CD14-positive monocyte (primary cell): ENCODE measurements around the gene TMC6. TPM values are rescaled to one million over a fixed set of nuclear protein-coding genes. Genes with fewer than 3 reads are reported as not detected.
A peak's percentile ranks its signal among the peaks of the same experiment; 100 is the strongest.

Experiments used
- DNase-seq, 3 donors: peaks; one replicate each; pipeline ENCODE4 v3.0.0-alpha.2; 2011 to 2022
- H2AFZ ChIP-seq: 2 replicates; pipeline ENCODE4 v1.6.0; 2012; ENCODE audit warnings: mild to moderate bottlenecking, low read depth, low read length, inconsistent platforms; ENCODE audit not compliant: insufficient read depth, poor library complexity, severe bottlenecking
- H3K27ac ChIP-seq, 2 donors: 1 replicate in 1 of 2; 2 replicates in 1 of 2; pipeline ENCODE4 v1.5.1; 2012 to 2013; ENCODE audit warnings: low read length in 2 of 2, control low read depth in 1 of 2, inconsistent platforms in 1 of 2, low read depth in 1 of 2, mild to moderate bottlenecking in 1 of 2
- H3K27me3 ChIP-seq, 2 donors: one replicate each; pipeline versions ENCODE4 v1.6.0 to v1.6.1; 2011 to 2013; ENCODE audit warnings: low read length in 2 of 2; ENCODE audit not compliant: control insufficient read depth in 2 of 2, insufficient read depth in 2 of 2
- H3K36me3 ChIP-seq, 2 donors: replicated peaks in 1 of 2; 1 replicate in 1 of 2; 2 replicates in 1 of 2; pipeline versions ENCODE4 v1.5.1 to v1.6.1; 2012 to 2013; ENCODE audit warnings: low read length in 2 of 2, control low read depth in 1 of 2, inconsistent platforms in 1 of 2, mild to moderate bottlenecking in 1 of 2; ENCODE audit not compliant: insufficient read depth in 2 of 2, control insufficient read depth in 1 of 2
- H3K4me1 ChIP-seq, 2 donors: 1 replicate in 1 of 2; 2 replicates in 1 of 2; pipeline versions ENCODE4 v1.5.1 to v1.6.1; 2012 to 2013; ENCODE audit warnings: low read length in 2 of 2, control low read depth in 1 of 2, inconsistent platforms in 1 of 2, mild to moderate bottlenecking in 1 of 2, moderate library complexity in 1 of 2; ENCODE audit not compliant: insufficient read depth in 2 of 2, control insufficient read depth in 1 of 2
- H3K4me2 ChIP-seq: replicated peaks from 2 replicates; pipeline ENCODE3; 2012; ENCODE audit warnings: low read length, moderate library complexity, mild to moderate bottlenecking; ENCODE audit not compliant: poor library complexity, severe bottlenecking; ENCODE audit errors: extremely low read depth
- H3K4me3 ChIP-seq, 3 experiments: fragments of 200-600 bp in 1 of 3; sonication (generic) in 1 of 3; replicated peaks in 1 of 3; 1 replicate in 2 of 3; 2 replicates in 1 of 3; pipeline ENCODE4 v1.5.1; 2011 to 2013; ENCODE audit warnings: low read length in 3 of 3, mild to moderate bottlenecking in 3 of 3, control low read depth in 2 of 3, low read depth in 2 of 3, inconsistent platforms in 1 of 3, moderate library complexity in 1 of 3
- H3K79me2 ChIP-seq: 2 replicates; pipeline ENCODE4 v1.6.0; 2012; ENCODE audit warnings: mild to moderate bottlenecking, control low read depth, inconsistent platforms, low read length, moderate library complexity; ENCODE audit not compliant: insufficient read depth
- H3K9ac ChIP-seq: 2 replicates; pipeline ENCODE4 v1.6.0; 2017; ENCODE audit warnings: low read length, mild to moderate bottlenecking; ENCODE audit not compliant: insufficient read depth, poor library complexity, severe bottlenecking
- H3K9me3 ChIP-seq, 2 donors: replicated peaks in 1 of 2; 1 replicate in 1 of 2; 2 replicates in 1 of 2; pipeline versions ENCODE4 v1.5.1 to v1.6.1; 2012 to 2013; ENCODE audit warnings: low read length in 2 of 2, control low read depth in 1 of 2; ENCODE audit not compliant: control insufficient read depth in 1 of 2, insufficient read depth in 1 of 2
- H4K20me1 ChIP-seq: 2 replicates; pipeline ENCODE4 v1.6.0; 2012; ENCODE audit warnings: mild to moderate bottlenecking, low read length, control low read depth, moderate library complexity; ENCODE audit not compliant: insufficient read depth
- H3K27ac Mint-ChIP-seq, 7 donors: one replicate each; pipeline ENCODE4 v1.8.0; 2020; ENCODE audit warnings: mild to moderate bottlenecking in 7 of 7, mixed read lengths in 7 of 7, moderate library complexity in 6 of 7, inconsistent platforms in 2 of 7
- H3K27me3 Mint-ChIP-seq, 3 donors: one replicate each; pipeline ENCODE4 v1.8.0; 2021 to 2022; ENCODE audit warnings: low read depth in 3 of 3, mild to moderate bottlenecking in 3 of 3, mixed read lengths in 3 of 3, moderate library complexity in 3 of 3, inconsistent platforms in 1 of 3
- H3K36me3 Mint-ChIP-seq, 2 donors: one replicate each; pipeline ENCODE4 v1.8.0; 2020; ENCODE audit warnings: mixed read lengths in 2 of 2, inconsistent platforms in 1 of 2, mild to moderate bottlenecking in 1 of 2
- H3K4me1 Mint-ChIP-seq: one replicate; pipeline ENCODE4 v1.8.0; 2020; ENCODE audit warnings: mild to moderate bottlenecking, mixed read lengths
- H3K4me3 Mint-ChIP-seq, 2 donors: one replicate each; pipeline ENCODE4 v1.8.0; 2020; ENCODE audit warnings: mild to moderate bottlenecking in 2 of 2, mixed read lengths in 2 of 2, moderate library complexity in 1 of 2
- H3K9me3 Mint-ChIP-seq, 7 donors: one replicate each; pipeline ENCODE4 v1.8.0; 2020 to 2022; ENCODE audit warnings: mixed read lengths in 7 of 7, mild to moderate bottlenecking in 6 of 7, moderate library complexity in 6 of 7, inconsistent platforms in 2 of 7
- WGBS: methylation state at CpG from one replicate; pipeline ENCODE4 v1.1.5; 2013; ENCODE audit warnings: missing lambda C conversion rate; ENCODE audit not compliant: insufficient coverage; 5-methylcytosine and 5-hydroxymethylcytosine counted together
- intact Hi-C, 2 donors: fragments of 100-400 bp; cut with micrococcal nuclease; formaldehyde crosslinking; loops; one replicate each; pipeline versions ENCODE4 v1.15.0 to v1.15.1; 2023
- polyA plus RNA-seq, 3 donors: library from polyadenylated mRNA; depleted of rRNA in 1 of 3; unstranded in 2 of 3; stranded (reverse) in 1 of 3; fragments of 300-500 nt in 2 of 3; fragments of >200 nt in 1 of 3; fragmentation: Illumina TruSeq in 2 of 3; gene quantifications; 1 replicate in 2 of 3; 2 replicates in 1 of 3; pipeline ENCODE4 v1.2.3, GENCODE V29; 2012 to 2021
- TF ChIP-seq, protein P1 (sequence below): fragments of 200-600 bp; IDR thresholded peaks from one replicate; pipeline ENCODE4 v1.8.0; 2022; ENCODE audit warnings: antibody characterized with exemption, mild to moderate bottlenecking

TMC6 gene
- polyA plus RNA-seq, 3 donors = 60.1 to 107 (median 79.2) TPM

DNA sequence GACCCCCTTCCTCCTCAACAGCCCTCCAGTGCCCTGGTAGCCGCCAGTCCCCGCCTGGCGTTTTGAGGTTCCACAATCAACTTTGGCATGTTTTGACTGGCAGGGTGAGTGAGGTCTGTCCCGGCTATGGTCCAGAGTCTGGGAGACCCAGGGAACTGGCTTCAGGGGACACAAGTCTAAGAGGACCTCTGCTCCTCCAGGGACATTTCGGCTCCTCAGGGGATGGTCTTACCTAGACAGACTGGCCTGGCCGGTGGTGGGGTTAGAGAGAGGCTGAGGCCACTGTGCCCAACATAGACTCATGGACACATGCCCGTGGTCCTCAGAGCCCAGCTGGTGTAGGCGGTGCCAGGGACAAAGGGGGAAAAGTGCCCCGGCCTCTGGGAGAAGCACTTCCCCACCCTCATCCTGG lies 4.2 kb upstream of the TMC6 start:
- Histone ChIP-seq H3K79me2 (peaks cover 67% of the 10 kb centered on the region), H2AFZ (no peak overlapping the region), H3K4me2 (peak overlapping the region; percentile 100), H3K4me1 (peaks cover 62 to 86% of the 10 kb centered on the region in 2 donors), H3K4me3 (peak overlapping the region in 2 of 3 experiments; percentile 73 to 96), H3K36me3 (peaks cover 36 to 41% of the 10 kb centered on the region in 2 donors), H4K20me1 (peaks cover 58% of the 10 kb centered on the region), H3K9ac (peak overlapping the region; percentile 60), H3K27ac (no peak overlapping the region), H3K27me3 (no peaks in the 10 kb centered on the region), H3K9me3 (no peaks in the 10 kb centered on the region)
- intact Hi-C loops = no loop called here
- Mint-ChIP-seq H3K27me3 (peaks cover 0 to 4% (median 0%) of the 10 kb centered on the region in 3 donors), H3K9me3 (no peaks in the 10 kb centered on the region), H3K27ac (peak overlapping the region in 2 of 7 donors; percentile 57 to 63), H3K4me3 (peak overlapping the region; percentile 75 to 86), H3K36me3 (peaks cover 43 to 49% of the 10 kb centered on the region in 2 donors), H3K4me1 (peaks cover 71% of the 10 kb centered on the region)
- DNase-seq = no peak
- TF ChIP-seq, protein P1, sequence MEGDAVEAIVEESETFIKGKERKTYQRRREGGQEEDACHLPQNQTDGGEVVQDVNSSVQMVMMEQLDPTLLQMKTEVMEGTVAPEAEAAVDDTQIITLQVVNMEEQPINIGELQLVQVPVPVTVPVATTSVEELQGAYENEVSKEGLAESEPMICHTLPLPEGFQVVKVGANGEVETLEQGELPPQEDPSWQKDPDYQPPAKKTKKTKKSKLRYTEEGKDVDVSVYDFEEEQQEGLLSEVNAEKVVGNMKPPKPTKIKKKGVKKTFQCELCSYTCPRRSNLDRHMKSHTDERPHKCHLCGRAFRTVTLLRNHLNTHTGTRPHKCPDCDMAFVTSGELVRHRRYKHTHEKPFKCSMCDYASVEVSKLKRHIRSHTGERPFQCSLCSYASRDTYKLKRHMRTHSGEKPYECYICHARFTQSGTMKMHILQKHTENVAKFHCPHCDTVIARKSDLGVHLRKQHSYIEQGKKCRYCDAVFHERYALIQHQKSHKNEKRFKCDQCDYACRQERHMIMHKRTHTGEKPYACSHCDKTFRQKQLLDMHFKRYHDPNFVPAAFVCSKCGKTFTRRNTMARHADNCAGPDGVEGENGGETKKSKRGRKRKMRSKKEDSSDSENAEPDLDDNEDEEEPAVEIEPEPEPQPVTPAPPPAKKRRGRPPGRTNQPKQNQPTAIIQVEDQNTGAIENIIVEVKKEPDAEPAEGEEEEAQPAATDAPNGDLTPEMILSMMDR = no peak
- WGBS = 47% methylated on average over 7 of the region's 9 CpGs

DNA sequence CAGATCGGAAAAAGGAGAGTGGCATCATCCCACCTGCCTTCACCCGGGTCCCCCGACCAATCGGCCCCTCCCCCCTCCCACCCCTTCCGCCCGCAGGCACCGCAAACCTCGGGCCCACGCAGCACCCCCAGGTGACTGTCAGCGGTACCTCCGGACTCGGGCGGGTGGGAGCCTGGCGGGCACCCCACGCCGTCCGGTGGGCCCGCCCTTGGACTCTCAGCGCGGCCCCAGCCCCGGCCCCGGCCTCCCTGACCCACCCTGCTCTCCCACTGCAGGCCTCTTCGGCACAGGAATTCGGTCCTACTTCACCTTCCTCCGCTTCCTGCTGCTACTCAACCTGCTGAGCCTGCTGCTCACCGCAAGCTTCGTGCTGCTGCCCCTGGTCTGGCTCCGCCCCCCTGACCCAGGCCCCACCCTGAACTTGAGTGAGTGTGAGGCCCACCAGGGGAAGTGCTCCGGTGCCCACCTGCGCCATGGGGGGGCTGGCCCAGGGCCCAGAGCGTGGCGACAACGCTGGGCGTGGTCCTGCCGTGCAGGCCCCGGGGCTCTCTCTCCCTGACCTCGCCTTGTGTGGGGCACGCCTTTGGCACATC lies 3.6 kb upstream of the TMC6 start:
- no peak overlapping the region for H3K27ac Mint-ChIP-seq
- peak overlapping the region; percentile 60 for H3K9ac ChIP-seq
- no peak for DNase-seq
- H3K4me2 ChIP-seq = peak overlapping the region; percentile 100
- H3K4me1 Mint-ChIP-seq = peaks cover 67% of the 10 kb centered on the region
- intact Hi-C loops = no loop called here
- no peak overlapping the region for H2AFZ ChIP-seq
- H4K20me1 ChIP-seq = peaks cover 56% of the 10 kb centered on the region
- under 1% methylated on average over 31 of the region's 38 CpGs for WGBS
- peaks cover 61 to 86% of the 10 kb centered on the region in 2 donors for H3K4me1 ChIP-seq
- no peaks in the 10 kb centered on the region for H3K27me3 ChIP-seq
- H3K9me3 ChIP-seq = no peaks in the 10 kb centered on the region
- peaks cover 73% of the 10 kb centered on the region for H3K79me2 ChIP-seq
- no peaks in the 10 kb centered on the region for H3K27me3 Mint-ChIP-seq
- H3K36me3 ChIP-seq = peaks cover 36 to 41% of the 10 kb centered on the region in 2 donors
- peaks cover 39 to 45% of the 10 kb centered on the region in 2 donors for H3K36me3 Mint-ChIP-seq
- H3K27ac ChIP-seq = peak overlapping the region in 1 of 2 donors; percentile 39
- TF ChIP-seq, protein P1 = no peak
- H3K9me3 Mint-ChIP-seq = no peaks in the 10 kb centered on the region
- H3K4me3 Mint-ChIP-seq = peak overlapping the region; percentile 75 to 86
- peak overlapping the region; percentile 63 to 96 (median 73) for H3K4me3 ChIP-seq
